ENCODE data around the gene FHIT. TPM values are rescaled to one million over a fixed set of nuclear protein-coding genes. Genes with fewer than 3 reads are reported as not detected.
"Not testable (repeated sequence)": the region's sequence is repeated elsewhere in the genome, so short reads cannot be mapped to it uniquely, and the experiment has no call there.

The FHIT gene
- total RNA-seq, 1 experiment from 2014 or later = 0.87 TPM

GRCh38 chr3:60708191-60708975 is 542.9 kb downstream of the FHIT start:
- peak; percentile 6 for DNase-seq (ENCODE audit: low spot score)

GRCh38 chr3:60707452-60708020 is 543.7 kb downstream of the FHIT start:
- no peak for DNase-seq (ENCODE audit: low spot score)

GRCh38 chr3:60703956-60704736 is 547.1 kb downstream of the FHIT start:
- DNase-seq (ENCODE audit: low spot score) = no peak

- no peak for DNase-seq (ENCODE audit: low spot score)
Measured at GRCh38 chr3:60703008-60703407, 548.2 kb downstream of the FHIT start.

- DNase-seq (ENCODE audit: low spot score) = no peak
Measured at GRCh38 chr3:60698117-60698516, 553.1 kb downstream of the FHIT start.

GRCh38 chr3:60697132-60697531 is 554.1 kb downstream of the FHIT start:
- no peak for DNase-seq (ENCODE audit: low spot score)

- no peak for DNase-seq (ENCODE audit: low spot score)
Measured at GRCh38 chr3:60696428-60697125, 554.7 kb downstream of the FHIT start.

GRCh38 chr3:60675424-60675823 is 575.8 kb downstream of the FHIT start:
- DNase-seq (ENCODE audit: low spot score) = no peak

GRCh38 chr3:60674870-60675269 is 576.4 kb downstream of the FHIT start:
- no peak for DNase-seq (ENCODE audit: low spot score)

- DNase-seq (ENCODE audit: low spot score) = peak; percentile 6
Measured at GRCh38 chr3:60673123-60673522, 578.1 kb downstream of the FHIT start.

GRCh38 chr3:60672337-60672736 is 578.9 kb downstream of the FHIT start:
- DNase-seq (ENCODE audit: low spot score) = not testable (repeated sequence)

GRCh38 chr3:60669636-60670035 is 581.6 kb downstream of the FHIT start:
- no peak for DNase-seq (ENCODE audit: low spot score)

GRCh38 chr3:60660026-60660425 is 591.2 kb downstream of the FHIT start:
- DNase-seq (ENCODE audit: low spot score) = no peak

GRCh38 chr3:60659098-60659497 is 592.2 kb downstream of the FHIT start:
- no peak for DNase-seq (ENCODE audit: low spot score)

GRCh38 chr3:60657972-60658371 is 593.3 kb downstream of the FHIT start:
- no peak for DNase-seq (ENCODE audit: low spot score)

- no peak for DNase-seq (ENCODE audit: low spot score)
Measured at GRCh38 chr3:60652829-60653228, 598.4 kb downstream of the FHIT start.

GRCh38 chr3:60651799-60652198 is 599.5 kb downstream of the FHIT start:
- DNase-seq (ENCODE audit: low spot score) = no peak

GRCh38 chr3:60650171-60650570 is 601.1 kb downstream of the FHIT start:
- peak; percentile 4 for DNase-seq (ENCODE audit: low spot score)

GRCh38 chr3:60645801-60646200 is 605.5 kb downstream of the FHIT start:
- DNase-seq (ENCODE audit: low spot score) = no peak

GRCh38 chr3:60643831-60644230 is 607.4 kb downstream of the FHIT start:
- DNase-seq (ENCODE audit: low spot score) = no peak

- DNase-seq (ENCODE audit: low spot score) = no peak
Measured at GRCh38 chr3:60641354-60641753, 609.9 kb downstream of the FHIT start.

- no peak for DNase-seq (ENCODE audit: low spot score)
Measured at GRCh38 chr3:60636846-60637245, 614.4 kb downstream of the FHIT start.
